K562 (cell line): ENCODE measurements around the gene RPLP2. TPM values are rescaled to one million over a fixed set of nuclear protein-coding genes. Genes with fewer than 3 reads are reported as not detected.
A peak's percentile ranks its signal among the peaks of the same experiment; 100 is the strongest.

Experiments
- ATF1 ChIP-seq, 2 experiments: fragments of 450-650 bp in 1 of 2; IDR thresholded peaks; 2 replicates each; pipeline ENCODE4 v1.6.1; 2016; ENCODE audit warnings: missing compliant biosample characterization in 1 of 2, missing genetic modification characterization in 1 of 2
- ATF2 ChIP-seq: sonication (generic); formaldehyde crosslinking; IDR thresholded peaks from 2 replicates; pipeline ENCODE4 v1.8.1; 2022; ENCODE audit warnings: missing genetic modification reagents
- ATF4 ChIP-seq: fragments of 450-650 bp; formaldehyde crosslinking; IDR thresholded peaks from 2 replicates; pipeline ENCODE4 v1.4.0; 2022; ENCODE audit warnings: mild to moderate bottlenecking, moderate library complexity
- C11orf30 ChIP-seq: fragments of 450-650 bp; IDR thresholded peaks from 2 replicates; pipeline ENCODE4 v1.6.1; 2016; ENCODE audit warnings: low read depth, mild to moderate bottlenecking
- CBX2 ChIP-seq: fragments of 200-600 bp; sonication (generic); IDR thresholded peaks from one replicate; pipeline ENCODE4 v1.6.1; 2012; ENCODE audit warnings: mild to moderate bottlenecking, low read length, inconsistent platforms; ENCODE audit not compliant: insufficient read depth, poor library complexity, severe bottlenecking
- DNMT1 ChIP-seq: fragments of 450-650 bp; IDR thresholded peaks from 2 replicates; pipeline ENCODE4 v1.6.1; 2016; ENCODE audit warnings: antibody characterized with exemption, mild to moderate bottlenecking
- E2F4 ChIP-seq: sonication (generic); formaldehyde crosslinking; IDR thresholded peaks from 2 replicates; pipeline ENCODE4 v1.8.0; 2022; ENCODE audit warnings: mild to moderate bottlenecking, low read depth, missing genetic modification reagents
- HDAC3 ChIP-seq: fragments of 450-650 bp; IDR thresholded peaks from 2 replicates; pipeline ENCODE4 v1.6.1; 2018; ENCODE audit warnings: borderline replicate concordance, mild to moderate bottlenecking, moderate library complexity; ENCODE audit not compliant: partially characterized antibody
- ILF3 ChIP-seq: fragments of 450-650 bp; IDR thresholded peaks from 2 replicates; pipeline ENCODE4 v1.6.1; 2018; ENCODE audit warnings: antibody characterized with exemption, mild to moderate bottlenecking, moderate library complexity, borderline replicate concordance
- JUND ChIP-seq, 2 experiments: IDR thresholded peaks; 2 replicates in 1 of 2; 3 replicates in 1 of 2; pipeline ENCODE4 v1.6.1; 2011; ENCODE audit warnings: borderline replicate concordance in 2 of 2, low read depth in 2 of 2, low read length in 2 of 2, improper control_type of control experiment in 1 of 2, missing biosample characterization in 1 of 2, missing genetic modification characterization in 1 of 2, missing genetic modification reagents in 1 of 2
- KLF10 ChIP-seq: fragments of 250-450 bp; sonication (Bioruptor Pico); IDR thresholded peaks from 2 replicates; pipeline ENCODE4 v1.6.1; 2021; ENCODE audit warnings: matching md5 sums
- MBD2 ChIP-seq: sonication (generic); IDR thresholded peaks from 2 replicates; pipeline ENCODE4 v1.6.1; 2016; ENCODE audit warnings: low read depth, borderline replicate concordance
- POLR2B ChIP-seq: fragments of 450-650 bp; IDR thresholded peaks from 2 replicates; pipeline ENCODE4 v1.6.1; 2018; ENCODE audit warnings: low read depth; ENCODE audit not compliant: partially characterized antibody
- POLR3A ChIP-seq: IDR thresholded peaks from 2 replicates; pipeline ENCODE4 v1.6.1; 2011; ENCODE audit warnings: borderline replicate concordance, mild to moderate bottlenecking, moderate library complexity; ENCODE audit not compliant: insufficient read length, insufficient read depth; ENCODE audit errors: extremely low read depth
- RBM22 ChIP-seq: fragments of 200-400 bp; formaldehyde crosslinking; IDR thresholded peaks from 2 replicates; pipeline ENCODE4 v1.6.1; 2018; ENCODE audit warnings: low read length, low read depth; ENCODE audit not compliant: poor library complexity, severe bottlenecking
- RHOXF2B ChIP-seq: fragments of 250-450 bp; sonication (Bioruptor Pico); conservative IDR thresholded peaks from 2 replicates; pipeline ENCODE4 v1.5.1; 2021
- STAG1 ChIP-seq: sonication (generic); formaldehyde crosslinking; IDR thresholded peaks from 2 replicates; pipeline ENCODE4 v1.5.0; 2020; ENCODE audit warnings: missing genetic modification reagents, borderline replicate concordance
- TCFL5 ChIP-seq: fragments of 250-450 bp; sonication (Bioruptor Pico); conservative IDR thresholded peaks from 2 replicates; pipeline ENCODE4 v1.6.1; 2021; ENCODE audit warnings: mild to moderate bottlenecking, moderate library complexity, matching md5 sums
- ZBTB7A ChIP-seq: IDR thresholded peaks from 2 replicates; pipeline ENCODE4 v1.6.1; 2011; ENCODE audit warnings: low read depth, mild to moderate bottlenecking, low read length, moderate library complexity, borderline replicate concordance; ENCODE audit not compliant: control insufficient read depth
- ZNF41 ChIP-seq: fragments of 250-450 bp; sonication (Bioruptor Pico); conservative IDR thresholded peaks from 2 replicates; pipeline ENCODE4 v1.4.0; 2020; ENCODE audit warnings: mild to moderate bottlenecking
- ZNF740 ChIP-seq, 3 experiments: fragments of 200-800 bp in 1 of 3; sonication (Bioruptor generic) in 1 of 3; sonication (generic) in 1 of 3; formaldehyde crosslinking in 1 of 3; IDR thresholded peaks; 2 replicates each; pipeline versions ENCODE4 v1.6.1 to v1.8.0; 2016 to 2022; ENCODE audit warnings: mild to moderate bottlenecking in 2 of 3, missing compliant biosample characterization in 2 of 3, missing genetic modification characterization in 2 of 3, missing genetic modification reagents in 1 of 3
- polyA plus RNA-seq, 8 experiments: library from polyadenylated mRNA; depleted of rRNA in 4 of 8; stranded (reverse) in 5 of 8; unstranded in 3 of 8; fragments of >200 nt; fragmentation: Nextera tagmentation in 2 of 8; fragmentation: Illumina TruSeq in 1 of 8; extraction: Ambion mirVana in 2 of 8; extraction: Trizol in 1 of 8; gene quantifications; 2 replicates each; pipeline versions ENCODE4 v1.2.1 to v1.2.3, GENCODE V29; 2011 to 2014; ENCODE audit warnings: inconsistent platforms in 1 of 8, missing spikeins in 1 of 8
- total RNA-seq, 7 experiments: library from RNA; depleted of rRNA in 6 of 7; stranded (reverse); fragments of >200 nt in 6 of 7; fragmentation: Illumina TruSeq in 2 of 7; extraction: Trizol in 2 of 7; gene quantifications; 2 replicates each; pipeline versions ENCODE4 v1.2.1 to v1.2.3, GENCODE V29; 2011 to 2021; ENCODE audit warnings: low replicate concordance in 1 of 7

The RPLP2 gene
- total and polyA plus RNA-seq, 9 of the 15 experiments (the other 6 are each of a cell fraction or from before 2014, with no cell fraction given), result 528 to 3,807 (median 1,633) TPM

GRCh38 chr11:827146-827896 lies 17.6 kb downstream of the RPLP2 start (continued):
- TF ChIP-seq HDAC3 (no peak), POLR3A (no peak), TCFL5 (CRISPR knock-in tag) (no peak), C11orf30 (no peak), ATF2 (no peak), E2F4 (CRISPR knock-in tag) (no peak), MBD2 (peak; percentile 5; the same call in 1 of the 2 replicates), DNMT1 (no peak), KLF10 (CRISPR knock-in tag) (no peak), ZBTB7A (peak; percentile 95; the same call in 1 of the 2 replicates), ZNF41 (no peak), JUND (IDR thresholded peaks at IDR 0.05; ENCODE audit: borderline replicate concordance, low read depth, low read length) (no peak), JUND (tag; IDR thresholded peaks at IDR 0.05; ENCODE audit: borderline replicate concordance, low read depth, low read length) (no peak), STAG1 (no peak), ATF4 (CRISPR knock-in tag) (no peak), ATF1 (CRISPR knock-in tag; IDR thresholded peaks at IDR 0.05) (no peak), ATF1 (tag; IDR thresholded peaks at IDR 0.05) (0 out of 2 replicates have a peak, but pooled peaks have one; percentile 24), ILF3 (no peak), CBX2 (no peak), POLR2B (peak; percentile 54), RBM22 (no peak), ZNF740 (CRISPR knock-in tag; IDR thresholded peaks at IDR 0.05) (peak; percentile 81), ZNF740 (tag; IDR thresholded peaks at IDR 0.05) (peak in 1 of 2 experiments; percentile 78; a peak in 2 of 4 replicates), RHOXF2B (CRISPR knock-in tag) (no peak)
